ENCODE data around the gene ARGLU1.

ARGLU1 gene

DNA sequence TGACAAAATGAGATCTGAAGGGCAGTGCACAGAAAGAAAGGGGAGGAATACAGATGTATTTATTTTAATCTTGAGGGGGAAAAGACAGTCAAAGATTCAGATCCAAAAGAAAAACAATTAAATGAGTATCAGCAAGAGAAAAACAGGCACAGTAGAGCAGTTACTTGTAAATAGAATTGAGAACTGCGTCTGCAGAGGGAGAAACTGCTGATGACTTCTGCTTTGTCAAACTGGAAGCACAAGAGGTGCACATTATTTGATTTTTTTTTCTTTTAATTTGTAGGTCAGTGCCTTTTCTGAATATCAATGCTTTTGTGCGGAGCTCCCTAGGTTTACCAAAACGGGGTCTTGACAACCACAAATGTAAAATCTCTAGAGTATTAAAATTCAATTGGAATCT lies 69.8 kb downstream of the ARGLU1 start:
- DNase-seq, result no peak

GRCh38 chr13:106497079-106497478 lies 70.9 kb downstream of the ARGLU1 start:
- DNase-seq, result no peak

GRCh38 chr13:106496072-106496997 lies 71.6 kb downstream of the ARGLU1 start:
- no peak for DNase-seq

GRCh38 chr13:106494936-106495335 lies 73.0 kb downstream of the ARGLU1 start:
- no peak for DNase-seq

DNA sequence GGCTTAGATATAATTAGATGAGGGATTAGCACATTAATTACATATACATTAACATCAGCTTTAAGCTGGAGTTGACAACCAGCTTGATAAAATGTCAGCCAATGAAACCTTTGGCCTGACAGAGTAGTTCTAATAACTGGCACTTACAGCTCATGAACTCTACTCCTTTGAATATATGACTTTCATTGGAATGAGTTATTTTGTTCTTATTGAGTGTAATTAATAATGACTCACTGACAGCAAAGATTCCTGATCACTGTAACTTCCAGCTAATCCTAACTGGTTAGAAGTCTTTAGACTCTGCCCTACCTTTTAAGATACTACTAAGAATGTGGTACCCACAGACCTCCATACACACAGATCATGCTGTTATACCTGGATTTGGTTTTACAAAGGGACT lies 73.4 kb downstream of the ARGLU1 start:
- no peak for DNase-seq

DNA sequence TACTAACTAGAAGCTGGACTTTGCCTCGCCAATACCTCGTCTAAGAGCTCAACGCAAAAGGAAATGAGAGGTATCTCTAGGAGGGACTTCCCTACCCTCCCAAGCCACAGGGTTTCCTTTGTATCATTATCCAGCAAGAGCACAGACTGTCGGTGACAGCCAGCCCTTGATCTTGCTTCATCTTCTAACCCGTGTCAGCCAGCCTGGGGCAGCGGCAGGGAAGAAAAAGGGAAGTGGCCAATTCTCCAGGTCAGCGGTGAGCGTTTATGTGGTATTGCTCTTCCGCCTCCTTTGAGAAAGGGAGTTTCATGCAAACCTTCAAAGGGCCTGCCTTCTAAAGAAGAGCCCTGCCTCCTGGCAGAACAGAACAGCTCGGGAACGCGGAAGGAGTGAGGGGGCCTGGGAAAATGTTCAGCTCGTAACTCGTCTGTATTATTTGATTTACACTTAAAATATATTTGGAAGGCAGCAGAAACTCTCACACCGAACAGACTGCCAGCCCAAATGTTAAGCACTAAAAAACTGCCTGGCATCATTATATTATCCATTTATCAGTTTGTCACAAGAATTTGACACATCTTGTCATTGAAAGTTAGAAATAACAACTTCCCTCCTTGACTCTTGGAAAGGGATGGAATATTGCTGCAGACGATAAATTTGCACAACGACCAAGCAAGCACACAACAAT lies 74.3 kb downstream of the ARGLU1 start:
- DNase-seq, result no peak

- DNase-seq, result no peak
These were observed 75.1 kb downstream of the ARGLU1 start for GRCh38 chr13:106492588-106493475.

DNA sequence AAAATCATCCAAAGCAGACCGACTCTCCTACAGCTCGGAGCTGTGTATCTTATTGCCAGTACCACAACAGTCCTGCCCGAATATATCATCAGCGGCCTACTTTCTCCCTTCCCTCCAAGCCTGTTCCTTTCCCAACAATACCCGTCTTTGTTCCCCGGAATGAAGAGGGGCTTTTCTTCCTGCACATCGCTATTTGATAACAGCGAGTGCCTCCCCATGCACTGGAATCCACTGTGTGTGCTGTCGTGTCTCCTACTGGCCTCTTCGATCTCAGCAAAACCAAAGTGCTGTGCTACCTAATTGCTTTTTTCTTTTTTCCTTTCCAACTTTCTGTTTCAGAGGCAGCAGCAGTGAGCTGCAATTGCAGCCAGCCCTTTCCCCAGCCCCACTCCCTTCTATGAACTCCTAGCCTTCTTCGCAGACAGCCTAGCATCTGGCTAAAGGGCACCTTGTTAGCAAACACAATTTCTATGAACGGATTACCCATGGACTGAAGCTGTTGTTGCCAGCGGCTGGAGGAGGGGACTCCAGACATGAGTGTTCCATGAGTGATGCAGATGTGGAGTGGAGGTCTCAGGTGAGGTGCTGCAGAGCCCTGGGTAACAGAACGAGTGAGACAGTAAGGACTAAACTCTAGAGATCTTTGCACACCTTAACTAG lies 75.9 kb downstream of the ARGLU1 start:
- DNase-seq, result no peak
